ENCODE results near the gene METTL18. TPM values are rescaled to one million over a fixed set of nuclear protein-coding genes. Genes with fewer than 3 reads are reported as not detected.
A peak's percentile ranks its signal among the peaks of the same experiment; 100 is the strongest.

The METTL18 gene
- total and polyA plus RNA-seq, 2 of the 13 experiments (the other 11 are each of a cell fraction or from before 2014, with no cell fraction given) = 2.7 to 6.7 TPM

GRCh38 chr1:169745015-169745861, 49.5 kb downstream of the METTL18 start:
- CTCF ChIA-PET (ENCODE audit: low intra/inter-chr PET ratio, low total read pairs) = no interaction called here
- BruUV-seq (replicated peaks) = no TSS peak
- POLR2A ChIA-PET = interaction anchor here (1.1 kb wide), 1 partner anchor 159 kb away, joined by 4 read pairs; the partner anchor contains the start of gene F5
- H3K4me2 ChIP-seq (ENCODE audit: low read depth, low read length) = peak overlapping the region; percentile 62
- no peaks in the 10 kb centered on the region for H4K20me1 ChIP-seq (ENCODE audit: insufficient read depth, low read length)
- peak; percentile 97 for DNase-seq (ENCODE audit: low spot score)
- no peaks in the 10 kb centered on the region for H3K9me3 ChIP-seq (ENCODE audit: low read length)
- peak; percentile 57 for FAIRE-seq
- WGBS (ENCODE audit: low lambda C conversion rate) = 5% methylated on average over 5 of the region's 5 CpGs
- H3K4me1 ChIP-seq (ENCODE audit: insufficient read depth, low read length) = peaks cover 27% of the 10 kb centered on the region
- H3K4me3 ChIP-seq (replicated peaks in 1 of 3; ENCODE audit: insufficient read depth in 1 of 3, low read depth in 2 of 3, low read length in 3 of 3) = peak overlapping the region; percentile 11 to 23 (median 16); a peak in 2 of 6 replicates
- no peaks in the 10 kb centered on the region for H3K27me3 ChIP-seq (ENCODE audit: control insufficient read depth in 1 of 2, insufficient read depth in 2 of 2, low read length in 2 of 2)
- no peaks in the 10 kb centered on the region for H3K79me2 ChIP-seq (ENCODE audit: insufficient read depth, low read length)
- H3K36me3 ChIP-seq (replicated peaks in 1 of 2; ENCODE audit: control insufficient read depth in 1 of 2, insufficient read depth in 2 of 2, low read length in 2 of 2) = no peaks in the 10 kb centered on the region
- peak; percentile 94 for ATAC-seq
- peak overlapping the region; percentile 12 for H2AFZ ChIP-seq (ENCODE audit: low read length)
- peak overlapping the region; percentile 61 for H3K27ac ChIP-seq (ENCODE audit: extremely low read length, insufficient read depth, low read length)
- in situ Hi-C loops (cut with HindIII; ENCODE audit: extremely low pct_ligation_motif_present, low pct_unique_long_range_greater_than_20kb) = no loop called here
- H3K9ac ChIP-seq (ENCODE audit: insufficient read depth, low read depth, low read length) = peak overlapping the region; percentile 52
- intact Hi-C loops (cut with micrococcal nuclease; ENCODE audit: unreplicated experiment) = no loop called here
- TF ChIP-seq RXRA (CRISPR knock-in tag; IDR thresholded peaks at IDR 0.05) (peak; percentile 28; the same call in 1 of the 2 replicates), ZNF281 (CRISPR knock-in tag; IDR thresholded peaks at IDR 0.05; ENCODE audit: borderline replicate concordance) (peak; percentile 44; the same call in 1 of the 2 replicates), ARID5B (CRISPR knock-in tag; IDR thresholded peaks at IDR 0.05) (peak; percentile 92), ETV6 (CRISPR knock-in tag; conservative IDR thresholded peaks at IDR 0.05) (no peak), PATZ1 (CRISPR knock-in tag; IDR thresholded peaks at IDR 0.05) (0 out of 2 replicates have a peak, but pooled peaks have one; percentile 49), CBX2 (IDR thresholded peaks at IDR 0.05; ENCODE audit: low read depth, low read length) (no peak), CBX2 (CRISPR knock-in tag; IDR thresholded peaks at IDR 0.05; ENCODE audit: low read depth) (no peak), SOX13 (IDR thresholded peaks at IDR 0.05) (peak; percentile 99), SOX13 (CRISPR knock-in tag; conservative IDR thresholded peaks at IDR 0.05 in 1 of 2, IDR thresholded peaks at IDR 0.05 in 1 of 2) (peak in 1 of 2 experiments; percentile 100; a peak in 2 of 4 replicates), ARID3A (IDR thresholded peaks at IDR 0.05; ENCODE audit: low read depth, low read length) (peak; percentile 54; the same call in 1 of the 2 replicates), NCOR1 (IDR thresholded peaks at IDR 0.05; ENCODE audit: borderline replicate concordance, low read length) (peak; percentile 65; the same call in 1 of the 2 replicates), NCOA2 (CRISPR knock-in tag; IDR thresholded peaks at IDR 0.05) (peak; percentile 96)
